Kasumi-1 (cell line): ENCODE results near the gene ADAM11.
"Not testable (repeated sequence)": the region's sequence is repeated elsewhere in the genome, so short reads cannot be mapped to it uniquely, and the experiment has no call there.

ENCODE experiments used
- DNase-seq, 2 experiments: peaks; one replicate each; lab custom pipeline; 2025; lab: John Stamatoyannopoulos, UW

ADAM11 gene

DNA sequence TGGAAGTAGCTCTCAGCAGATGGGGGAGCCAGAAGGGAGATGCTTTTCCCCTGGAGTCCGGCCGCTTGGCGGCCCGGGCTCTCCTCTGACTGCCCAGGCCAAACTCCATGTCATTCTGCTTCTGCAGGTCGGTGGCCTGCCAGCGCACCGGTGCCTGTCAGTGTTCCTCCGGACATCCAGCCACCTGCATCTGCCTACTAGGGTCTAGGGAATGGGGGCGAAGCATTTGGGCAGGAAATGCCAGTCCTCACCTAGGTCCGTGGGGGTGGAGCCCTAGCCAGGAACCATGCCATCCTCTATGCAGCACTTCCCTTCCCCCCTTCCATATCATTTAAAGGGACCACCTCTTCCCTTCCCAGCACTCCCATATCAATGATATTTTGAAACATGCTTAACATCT is 37.1 kb downstream of the ADAM11 start:
- no peak for DNase-seq

DNA sequence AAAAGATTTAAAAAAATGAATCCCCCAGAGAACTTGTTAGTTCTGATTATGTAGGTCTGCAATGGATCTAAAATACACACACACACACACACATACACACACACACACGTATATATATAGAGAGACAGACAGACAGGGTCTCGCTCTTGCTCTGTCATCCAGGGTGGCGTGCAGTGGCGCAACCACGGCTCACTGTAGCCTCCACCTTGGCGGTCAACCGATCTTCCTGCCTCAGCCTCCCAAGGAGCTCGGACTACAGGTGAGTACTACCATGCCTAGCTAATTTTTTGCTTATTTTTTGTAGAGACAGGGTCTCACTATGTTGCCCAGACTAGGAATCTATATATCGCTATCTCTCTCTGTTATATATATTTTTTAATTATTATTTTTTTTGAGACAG is 37.9 kb downstream of the ADAM11 start:
- no peak for DNase-seq

DNA sequence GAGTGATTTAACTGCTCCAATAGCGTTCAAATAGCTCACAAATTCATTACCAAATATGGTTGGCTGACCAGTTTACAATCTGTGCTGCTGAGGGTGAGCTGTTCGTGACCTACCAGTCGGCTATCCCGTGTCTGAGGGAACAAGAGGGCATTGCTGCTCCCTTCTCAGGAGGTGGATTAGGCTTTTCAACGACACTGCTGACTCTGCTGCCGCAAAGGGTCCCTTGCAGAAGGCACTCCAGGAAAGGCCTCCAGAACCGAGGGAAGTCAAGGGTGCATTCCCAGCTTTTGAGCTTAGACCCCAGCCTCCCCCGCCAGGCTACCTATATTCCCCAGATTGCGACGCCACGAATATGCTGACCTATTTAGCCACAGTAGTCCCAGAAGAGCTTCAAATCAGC is 39.0 kb downstream of the ADAM11 start:
- DNase-seq = no peak

DNA sequence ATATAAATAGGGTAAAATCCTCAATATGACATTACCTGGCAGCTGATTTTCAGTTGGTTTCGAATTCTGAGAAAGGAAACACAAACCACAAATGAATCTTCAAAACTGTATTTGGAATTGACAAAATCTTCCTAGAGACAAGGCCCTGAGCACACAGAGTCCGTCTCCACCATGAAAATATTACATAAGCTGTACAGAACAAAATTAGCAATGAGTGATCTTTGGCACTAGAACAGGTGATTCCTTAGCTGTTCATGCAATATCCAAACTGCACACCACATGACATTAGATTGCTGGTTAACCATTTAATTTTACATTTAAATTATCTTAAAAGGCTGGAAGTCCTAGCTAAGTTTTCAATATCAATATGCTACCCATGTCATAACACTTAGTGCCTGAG is 39.6 kb downstream of the ADAM11 start:
- DNase-seq = no peak

DNA sequence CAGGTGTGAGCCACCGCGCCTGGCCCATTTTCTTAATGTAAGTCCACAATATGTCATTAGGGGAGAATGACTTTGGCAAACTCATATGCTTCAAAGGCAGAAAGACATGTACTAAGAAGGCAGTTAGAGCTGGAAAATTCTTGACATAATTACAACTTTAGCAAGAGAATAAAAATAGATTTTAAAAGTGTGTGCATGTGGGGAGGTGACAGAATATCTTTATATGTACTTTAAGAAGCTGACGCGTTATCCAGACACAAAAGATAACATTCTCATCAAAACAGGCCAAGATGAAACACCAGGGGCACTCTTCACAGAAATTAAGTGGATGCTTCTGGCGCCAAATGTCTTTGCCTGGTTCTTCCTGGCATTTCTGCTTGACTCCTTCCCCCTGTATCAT is 43.1 kb downstream of the ADAM11 start:
- DNase-seq = no peak

DNA sequence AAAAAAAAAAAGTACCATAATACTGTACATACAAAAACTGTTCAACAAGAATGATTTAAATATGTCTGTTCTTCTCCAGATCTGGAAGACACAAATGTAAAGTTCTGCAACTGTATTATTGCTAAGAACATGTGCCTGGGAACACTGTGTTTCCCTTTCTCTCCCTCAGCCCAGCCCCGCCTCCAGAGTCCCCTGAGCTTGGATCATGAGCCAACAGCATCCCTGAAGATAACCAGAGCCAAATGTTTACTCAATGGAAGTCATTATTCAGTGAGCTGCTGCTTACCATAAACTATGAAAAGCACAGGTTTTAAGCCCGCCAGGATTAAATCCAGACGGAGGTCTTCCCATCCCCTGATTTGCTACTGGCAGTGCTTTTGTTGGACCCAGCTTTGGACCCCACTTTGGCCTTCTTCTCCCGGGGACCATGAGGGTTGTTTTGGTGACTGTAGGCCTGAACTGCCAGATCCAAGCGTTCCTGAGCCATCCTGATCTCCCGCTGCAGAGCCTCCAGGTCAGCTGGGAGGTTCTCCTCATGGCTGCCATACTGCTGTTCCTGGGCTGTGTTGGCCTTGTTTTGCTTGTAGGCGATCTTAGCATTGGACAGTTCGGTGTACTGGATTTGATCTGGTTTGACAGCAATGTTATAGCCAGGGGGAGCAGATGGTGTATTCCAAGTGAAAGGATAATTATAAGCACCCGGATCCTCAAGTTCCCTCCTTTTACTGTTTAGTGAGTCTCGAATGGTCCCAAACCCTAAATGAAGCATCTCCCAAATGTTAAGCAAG is 45.7 kb downstream of the ADAM11 start:
- DNase-seq = no peak

DNA sequence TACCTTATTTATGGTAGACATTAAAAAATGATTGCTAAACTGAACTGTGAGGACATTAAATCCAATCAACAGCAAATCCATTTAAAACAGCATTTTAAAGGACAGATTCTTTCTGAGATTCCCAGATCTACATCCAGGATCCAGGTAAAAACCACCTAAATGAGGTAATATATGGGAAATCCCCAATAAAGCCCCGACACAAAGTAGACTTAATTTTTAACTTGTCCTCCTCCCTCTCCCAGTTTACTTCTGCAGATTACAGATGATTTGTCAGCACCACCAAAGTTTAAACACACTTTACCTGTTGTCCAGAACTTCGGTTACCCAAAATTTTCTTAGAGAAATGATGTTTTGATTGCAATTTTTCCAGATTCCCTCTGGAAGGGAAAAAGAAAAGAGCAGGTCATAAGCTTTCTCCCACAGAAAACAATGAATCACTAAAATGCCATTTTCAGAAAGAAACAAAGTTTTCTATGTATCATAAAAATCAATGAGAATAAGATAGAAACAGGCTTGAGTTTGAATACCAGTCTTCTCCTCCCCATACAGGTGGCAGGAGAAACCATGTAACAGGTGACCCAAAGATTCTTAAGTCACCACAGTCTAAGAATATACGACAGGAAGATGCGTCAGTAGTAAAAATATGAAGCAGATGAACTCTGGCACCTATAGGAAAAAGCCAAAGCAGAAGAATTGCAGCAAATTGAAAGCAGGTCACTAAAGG is 48.5 kb downstream of the ADAM11 start:
- no peak for DNase-seq

DNA sequence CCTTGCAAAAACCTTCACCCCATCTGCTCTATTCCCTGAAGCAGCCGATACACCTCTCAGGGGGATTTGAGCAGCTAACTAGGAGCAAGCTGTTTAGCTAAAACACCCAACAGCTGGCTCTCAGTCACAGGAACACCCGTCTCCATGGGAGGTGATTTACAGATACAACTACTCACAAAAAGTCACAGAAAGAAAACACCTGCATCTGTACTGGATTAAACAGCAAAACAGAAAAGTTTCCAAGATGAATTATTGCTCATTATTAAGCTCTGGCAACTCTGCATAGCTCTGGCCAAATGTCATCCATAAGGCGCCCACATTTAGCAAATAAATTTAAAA is 49.0 kb downstream of the ADAM11 start:
- no peak for DNase-seq

DNA sequence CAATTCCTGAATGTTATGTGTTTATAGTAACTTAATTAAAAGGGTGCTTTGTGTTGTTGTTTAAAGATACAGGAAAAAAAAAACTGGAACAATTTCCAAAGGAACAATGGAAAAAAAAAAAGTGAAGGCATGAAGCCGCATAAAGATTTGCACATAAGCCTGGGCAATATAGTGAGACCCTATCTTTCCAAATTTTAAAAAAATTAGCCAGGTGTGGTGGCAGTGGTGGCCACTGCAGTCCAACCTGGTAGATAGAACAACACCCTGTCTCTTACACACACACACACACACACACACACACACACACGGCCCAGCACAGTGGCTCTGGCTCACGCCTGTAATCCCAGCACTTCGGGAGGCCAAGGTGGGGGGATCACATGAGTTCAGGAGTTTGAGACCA is 49.4 kb downstream of the ADAM11 start:
- no peak for DNase-seq

DNA sequence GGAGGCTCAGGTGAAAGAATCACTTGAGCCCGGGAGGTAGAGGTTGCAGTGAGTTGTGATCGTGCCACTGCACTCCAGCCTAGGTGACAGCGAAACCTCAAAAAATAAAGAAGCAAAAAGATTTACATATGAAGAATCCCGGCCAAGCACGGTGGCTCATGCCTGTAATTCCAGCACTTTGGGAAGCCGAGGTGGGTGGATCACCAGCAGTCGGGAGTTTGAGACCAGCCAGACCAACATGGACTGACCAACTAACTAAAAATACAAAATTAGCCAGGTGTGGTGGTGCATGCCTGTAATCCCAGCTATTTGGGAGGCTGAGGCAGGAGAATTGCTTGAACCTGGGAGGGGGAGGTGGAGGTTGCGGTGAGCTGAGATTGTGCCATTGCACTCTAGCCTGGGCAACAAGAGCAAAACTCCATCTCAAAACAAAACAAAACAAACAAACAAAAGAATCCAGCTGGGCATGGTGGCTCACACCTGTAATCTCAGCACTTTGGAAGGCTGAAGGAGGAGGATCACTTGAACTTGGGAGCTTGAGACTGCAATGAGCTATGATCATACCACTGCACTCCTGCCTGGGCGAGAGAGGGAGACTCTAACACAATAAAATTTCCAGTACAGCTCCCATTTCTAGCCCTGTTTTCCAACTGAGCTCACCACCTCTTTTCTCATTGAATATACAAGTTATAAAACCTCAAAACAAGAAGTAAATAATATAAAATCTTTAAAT is 50.0 kb downstream of the ADAM11 start:
- DNase-seq = not testable (repeated sequence)

DNA sequence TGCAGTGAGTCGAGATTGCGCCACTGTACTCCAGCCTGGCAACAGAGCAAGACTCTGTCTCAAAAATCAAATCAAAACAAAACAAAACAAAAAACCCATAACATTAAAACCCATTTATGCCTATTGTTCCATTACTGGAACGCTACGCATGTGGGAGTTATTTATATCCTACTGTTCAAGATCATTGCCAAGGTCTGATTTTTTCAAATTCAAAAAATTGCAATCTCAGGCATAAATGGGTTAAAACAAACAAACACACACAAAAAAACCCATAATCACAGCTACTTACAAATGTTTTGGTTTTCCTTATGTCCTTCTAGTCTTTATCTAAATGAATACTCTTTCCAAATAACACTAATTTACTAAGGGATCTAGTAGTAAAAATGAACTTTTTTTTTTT is 53.5 kb downstream of the ADAM11 start:
- DNase-seq = no peak

DNA sequence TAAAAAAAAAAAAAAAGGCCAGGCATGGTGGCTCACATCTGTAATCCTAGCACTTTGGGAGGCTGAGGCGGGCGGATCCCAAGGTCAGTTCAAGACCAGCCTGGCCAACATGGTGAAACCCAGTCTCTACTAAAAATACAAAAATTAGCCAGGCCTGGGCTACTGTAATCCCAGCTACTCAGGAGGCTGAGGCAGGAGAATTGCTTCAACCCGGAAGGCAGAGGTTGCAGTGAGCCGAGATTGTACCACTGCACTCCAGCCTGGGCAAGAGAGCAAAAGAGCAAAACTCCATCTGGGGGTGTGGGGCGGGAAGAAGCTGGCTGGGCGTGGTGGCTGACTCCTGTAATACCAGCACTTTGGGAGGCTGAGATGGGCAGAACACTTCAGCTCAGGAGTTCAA is 59.7 kb downstream of the ADAM11 start:
- DNase-seq = not testable (repeated sequence)

DNA sequence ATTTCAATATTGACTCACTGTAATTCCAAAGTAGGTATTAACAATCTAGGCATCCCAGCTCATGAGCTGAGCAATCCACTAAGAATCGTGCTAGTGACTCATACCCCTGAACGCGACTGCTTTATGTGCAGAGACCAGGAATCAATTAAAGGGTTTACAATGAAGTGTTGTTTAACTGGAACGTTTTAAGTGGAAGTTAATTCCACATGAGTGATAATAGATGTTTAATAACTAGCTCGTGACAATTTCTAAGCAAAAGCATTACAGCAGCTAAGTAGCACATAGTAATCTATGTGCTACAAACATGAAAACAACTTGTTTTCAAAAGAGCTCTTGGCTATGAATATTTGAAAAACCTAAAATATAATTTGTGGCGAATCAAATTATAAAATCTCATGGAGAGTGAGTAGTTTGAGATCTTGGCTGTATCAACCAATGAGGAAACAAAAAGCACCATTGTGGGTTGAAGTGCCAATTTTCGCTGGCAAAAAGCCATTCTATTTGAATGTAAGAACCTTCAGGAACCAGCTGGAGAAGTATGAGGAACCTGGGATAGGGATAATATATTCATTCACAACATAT is 61.9 kb downstream of the ADAM11 start:
- DNase-seq = no peak

DNA sequence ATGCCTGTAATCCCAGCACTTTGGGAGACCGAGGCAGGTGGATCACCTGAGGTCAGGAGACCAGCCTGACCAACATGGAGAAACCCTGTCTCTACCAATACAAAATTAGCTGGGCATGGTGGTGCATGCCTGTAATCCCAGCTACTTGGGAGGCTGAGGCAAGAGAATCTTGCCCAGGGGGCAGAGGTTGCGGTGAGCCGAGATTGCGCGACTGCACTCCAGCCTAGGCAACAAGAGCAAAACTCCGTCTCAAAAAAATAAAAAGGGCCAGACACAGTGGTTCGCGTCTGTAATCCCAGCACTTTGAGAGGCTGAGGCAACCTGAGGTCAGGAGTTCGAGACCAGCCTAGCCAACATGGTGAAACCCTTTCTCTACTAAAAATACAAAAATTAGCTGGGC is 66.4 kb downstream of the ADAM11 start:
- DNase-seq = not testable (repeated sequence)

DNA sequence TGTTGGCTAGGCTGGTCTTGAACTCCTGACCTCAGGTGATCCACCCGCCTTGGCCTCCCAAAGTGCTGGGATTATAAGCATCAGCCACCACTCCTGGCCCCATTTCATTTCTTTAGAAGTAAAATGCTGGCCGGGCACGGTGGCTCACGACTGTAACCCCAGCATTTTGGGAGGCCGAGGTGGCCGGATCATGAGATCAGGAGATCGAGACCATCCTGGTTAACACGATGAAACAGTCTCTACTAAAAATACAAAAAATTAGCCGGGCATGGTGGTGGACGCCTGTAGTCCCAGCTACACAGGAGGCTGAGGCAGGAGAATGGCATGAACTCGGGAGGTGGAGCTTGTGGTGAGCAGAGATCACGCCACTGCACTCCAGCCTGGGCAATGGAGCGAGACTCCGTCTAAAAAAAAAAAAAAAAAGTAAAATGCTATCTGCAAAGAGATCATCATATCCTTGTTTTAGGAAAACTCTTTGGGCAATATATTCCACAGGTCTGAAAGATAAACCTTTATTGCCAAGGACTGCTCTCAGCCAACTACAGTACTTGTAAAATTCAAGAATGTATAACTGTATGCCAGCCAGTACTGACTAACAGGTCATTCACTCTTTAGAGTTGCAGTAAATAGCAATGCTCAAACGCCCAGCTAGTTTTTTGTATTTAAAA is 67.5 kb downstream of the ADAM11 start:
- no peak for DNase-seq

DNA sequence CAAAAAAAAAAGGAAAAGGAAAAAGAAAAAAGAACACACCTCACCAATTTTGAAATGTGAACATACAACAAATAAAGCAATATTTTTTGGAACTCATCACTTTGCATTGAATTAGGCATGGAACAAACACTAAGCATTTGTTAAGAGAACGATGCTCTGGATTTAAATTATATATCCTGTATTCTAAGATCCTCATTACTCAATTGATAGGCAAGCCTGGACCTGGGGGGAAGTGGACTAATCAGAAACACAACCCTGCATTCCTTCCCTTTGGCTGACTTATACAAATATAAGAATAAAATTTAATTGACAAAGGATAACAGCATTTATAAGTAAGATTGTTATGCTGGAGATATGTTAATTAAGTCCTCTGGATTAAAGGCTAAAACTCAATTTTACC is 69.1 kb downstream of the ADAM11 start:
- no peak for DNase-seq

DNA sequence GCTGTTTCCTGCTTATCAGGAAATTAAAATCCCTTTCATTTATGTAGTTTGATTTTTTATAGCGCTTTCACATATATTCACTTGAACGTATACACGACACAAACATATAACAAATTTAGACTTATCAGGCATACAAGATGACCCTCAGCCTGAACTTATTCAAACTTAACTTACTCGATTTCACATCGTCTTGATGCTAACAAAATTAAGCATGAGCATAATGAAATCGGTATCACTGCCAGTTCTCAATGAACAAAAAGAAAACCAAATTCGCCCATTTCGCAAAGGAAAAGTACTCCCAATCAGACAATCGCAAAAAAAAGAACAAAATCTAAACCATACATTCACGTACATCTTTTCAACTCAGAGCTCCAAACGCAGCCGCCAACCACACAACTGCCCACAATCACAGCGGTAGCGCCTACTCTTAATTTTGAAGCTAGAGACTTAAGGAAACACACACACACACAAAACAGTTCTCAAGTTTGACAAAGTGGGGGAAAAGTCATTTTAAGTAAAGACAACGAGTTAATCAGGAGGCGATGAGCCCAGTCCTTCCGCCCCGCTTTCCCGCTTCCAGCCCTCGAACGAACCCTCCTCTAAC is 70.2 kb downstream of the ADAM11 start:
- no peak for DNase-seq

DNA sequence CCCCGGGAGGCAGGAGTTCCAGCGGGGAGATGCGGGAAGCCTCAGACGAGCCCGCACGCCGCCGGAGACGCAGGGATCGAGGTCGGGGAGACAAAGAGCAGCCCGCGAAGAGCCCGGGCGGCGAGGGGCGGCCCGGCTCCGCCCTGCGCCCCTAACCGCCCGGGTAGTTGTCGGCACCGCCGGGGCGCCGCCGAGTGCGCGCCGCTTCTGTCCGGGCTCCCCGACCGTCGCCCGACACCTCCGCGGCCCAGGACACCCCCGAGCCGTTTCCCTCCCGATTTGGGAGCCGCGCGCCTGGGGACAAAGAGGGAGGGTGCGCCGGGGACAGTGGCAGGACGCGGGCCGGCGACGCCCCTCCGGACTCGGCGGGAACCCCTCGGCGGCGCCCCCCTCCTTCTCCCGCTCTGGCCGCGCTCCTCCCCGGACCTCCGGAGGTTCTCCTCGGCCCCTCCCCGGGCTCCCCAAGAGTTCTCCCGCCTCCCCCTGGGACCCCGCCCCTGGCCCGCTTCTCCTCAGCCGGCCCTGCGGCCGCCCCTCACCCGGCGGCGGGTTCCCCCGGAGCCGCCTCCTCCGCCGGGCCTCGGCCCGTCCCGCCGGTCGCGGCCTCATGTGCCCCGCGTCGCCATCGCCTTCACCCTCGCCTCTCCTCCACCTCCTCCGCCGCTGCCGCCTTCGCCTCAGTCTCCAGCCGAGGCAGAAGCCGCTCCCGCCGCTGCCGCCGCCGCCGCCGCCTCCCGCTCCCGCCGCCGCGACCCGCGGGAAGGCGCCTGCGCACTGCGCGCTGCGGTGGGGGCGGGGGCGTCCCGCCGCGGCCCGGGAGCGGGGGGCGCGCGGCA is 71.0 kb downstream of the ADAM11 start, which contains the start of gene GJC1:
Gene GJC1 (minus strand): TSS at position 765 of the 836 bp plus-strand sequence. CDS start 24,470 bp downstream, outside the sequence.
- DNase-seq = no peak

DNA sequence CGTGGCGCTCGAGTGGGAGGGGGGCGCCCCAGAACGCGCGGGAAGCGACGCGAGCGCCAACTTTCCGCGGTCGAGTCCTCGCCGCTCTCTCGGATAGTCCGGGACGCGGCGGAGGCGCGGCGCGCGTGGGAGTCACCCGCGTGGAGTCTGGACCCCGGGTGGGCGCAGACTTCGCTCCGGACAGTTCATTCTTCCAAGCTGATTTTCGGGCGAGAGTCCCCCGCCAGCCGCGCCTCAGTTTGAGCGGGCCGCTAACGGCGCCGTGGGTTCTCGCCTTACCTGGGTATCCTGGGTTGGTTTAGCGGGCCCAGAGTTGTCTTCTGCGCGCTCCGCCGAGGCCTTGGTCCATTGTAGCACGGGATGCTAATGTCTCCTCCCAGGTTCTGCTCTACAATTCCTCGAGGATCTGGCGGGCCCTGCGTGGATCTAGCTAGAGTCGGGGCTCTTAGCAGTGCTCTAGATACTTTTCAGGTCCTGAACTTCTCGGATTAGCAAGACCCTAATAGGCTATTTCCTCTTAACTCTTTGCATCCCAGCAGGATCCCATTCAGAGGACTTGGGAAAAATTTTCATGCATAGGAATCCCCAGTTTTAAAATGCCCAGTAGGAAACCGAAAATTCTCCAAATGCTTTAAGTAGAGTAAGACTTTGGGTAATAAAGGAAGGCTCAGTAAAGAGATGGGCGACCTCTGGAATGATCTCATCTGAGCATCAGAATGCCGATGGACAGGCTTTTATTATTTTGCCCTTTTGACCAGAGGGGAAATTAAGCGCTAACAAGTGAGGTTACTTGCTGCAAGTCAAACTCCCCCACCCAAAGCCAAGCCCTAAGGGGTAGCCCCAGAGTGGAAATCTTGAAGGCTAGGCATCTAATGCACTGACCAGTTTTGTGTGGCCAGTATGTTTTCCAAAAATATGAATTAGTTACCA is 71.8 kb downstream of the ADAM11 start:
- no peak for DNase-seq

DNA sequence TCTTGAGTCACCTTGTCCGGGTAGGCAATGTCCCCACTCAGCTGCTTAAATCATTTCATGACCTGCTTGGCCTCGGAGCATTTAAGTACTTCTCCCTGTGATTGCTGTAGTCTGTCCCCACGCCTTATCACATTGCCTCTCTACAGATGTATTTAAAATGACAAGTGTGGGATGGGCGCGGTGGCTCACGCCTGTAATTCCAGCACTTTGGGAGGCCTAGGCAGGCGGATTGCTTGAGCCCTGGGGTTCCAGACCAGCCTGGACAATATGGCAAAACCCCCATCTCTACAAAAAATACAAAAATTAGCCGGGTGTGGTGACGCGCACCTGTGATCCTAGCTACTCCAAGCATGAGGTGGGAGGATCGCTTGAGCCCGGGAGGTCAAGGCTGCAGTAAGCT is 72.6 kb downstream of the ADAM11 start:
- DNase-seq = no peak
